ENCODE data around the gene FBXO42. TPM values are rescaled to one million over a fixed set of nuclear protein-coding genes. Genes with fewer than 3 reads are reported as not detected.
A peak's percentile ranks its signal among the peaks of the same experiment; 100 is the strongest.

Gene FBXO42
- total RNA-seq, 1 donor from 2014 or later: 25.6 TPM

GRCh38 chr1:16386454-16387113, 34.3 kb upstream of the FBXO42 start:
- no peak overlapping the region for H3K9ac ChIP-seq (ENCODE audit: low read length)
- no peak overlapping the region for H3K4me3 ChIP-seq (ENCODE audit: insufficient read depth, low read depth, low read length)
- H3K4me1 ChIP-seq (ENCODE audit: insufficient read depth, low read length): peaks cover 21% of the 10 kb centered on the region
- H3K27ac Mint-ChIP-seq (ENCODE audit: unreplicated experiment): no peak overlapping the region
- no peaks in the 10 kb centered on the region for H3K36me3 ChIP-seq (ENCODE audit: insufficient read depth, low read length)
- peaks cover 88% of the 10 kb centered on the region for H4K20me1 ChIP-seq (ENCODE audit: insufficient read depth, low read length)
- DNase-seq (ENCODE audit: low read depth) (peak; percentile 79), FAIRE-seq (no peak)
- H3K27me3 ChIP-seq (ENCODE audit: insufficient read depth, low read length): no peaks in the 10 kb centered on the region
- no peak overlapping the region for H3K4me3 Mint-ChIP-seq (ENCODE audit: unreplicated experiment)
- H3K4me2 ChIP-seq (ENCODE audit: low read length): peak overlapping the region; percentile 38
- H3K9me3 Mint-ChIP-seq (ENCODE audit: unreplicated experiment): peaks cover 2% of the 10 kb centered on the region
- TF ChIP-seq EZH2 (IDR thresholded peaks at IDR 0.05; ENCODE audit: insufficient read depth, low read length) (no peak), CTCF (IDR thresholded peaks at IDR 0.05; ENCODE audit: insufficient read depth, low read depth, low read length) (no peak)
- H2AFZ ChIP-seq (ENCODE audit: low read depth, low read length): no peak overlapping the region
- peaks cover 95% of the 10 kb centered on the region for H3K79me2 ChIP-seq (ENCODE audit: insufficient read depth, low read length)
- H3K9me3 ChIP-seq (ENCODE audit: insufficient read depth, low read depth, low read length): no peaks in the 10 kb centered on the region
- no peaks in the 10 kb centered on the region for H3K36me3 Mint-ChIP-seq (ENCODE audit: low read depth, unreplicated experiment)
- H3K27ac ChIP-seq (ENCODE audit: low read depth, low read length): no peak overlapping the region
- peaks cover 29% of the 10 kb centered on the region for H3K4me1 Mint-ChIP-seq (ENCODE audit: low read depth, unreplicated experiment)
- no peaks in the 10 kb centered on the region for H3K27me3 Mint-ChIP-seq (ENCODE audit: low read depth, unreplicated experiment)

DNA sequence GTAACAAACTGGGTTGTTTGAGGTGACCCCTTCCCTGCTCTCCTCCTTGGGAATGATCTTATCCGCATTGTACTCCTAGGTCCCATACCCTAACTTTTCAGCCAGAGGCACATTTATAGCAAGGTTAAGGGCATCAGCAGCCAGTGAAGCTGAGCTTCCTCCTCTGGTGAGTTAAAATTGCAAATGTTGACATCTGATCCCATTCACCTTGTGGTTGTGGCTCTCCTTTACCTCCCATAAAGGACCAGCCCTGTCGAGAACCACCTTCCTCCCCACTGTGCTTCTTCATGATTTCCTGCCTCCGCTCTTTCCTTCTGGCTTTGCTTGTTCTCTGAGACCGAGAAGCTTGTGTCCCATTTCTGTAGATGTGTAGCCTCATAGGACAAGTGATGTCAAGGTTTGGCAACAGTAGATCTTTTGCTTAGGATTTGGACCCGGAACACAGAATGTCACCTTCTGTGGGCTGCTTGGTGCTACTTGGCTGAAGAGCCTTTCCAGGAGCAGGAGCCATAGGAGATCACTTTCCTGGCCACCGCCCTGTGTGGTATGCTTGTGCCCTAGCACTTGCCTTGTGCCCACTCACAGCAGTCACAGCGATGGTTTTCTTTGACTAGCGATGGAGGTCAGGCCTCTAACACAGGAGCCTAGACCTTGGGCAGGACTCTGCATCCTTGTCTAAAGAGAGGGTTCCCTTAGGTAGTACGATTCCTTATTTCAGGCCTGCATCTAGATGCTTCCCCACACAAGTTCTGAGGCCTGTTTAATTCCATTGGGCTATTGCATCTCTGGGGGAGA, 33.6 kb upstream of the FBXO42 start:
- Histone ChIP-seq H4K20me1 (ENCODE audit: insufficient read depth, low read length) (peaks cover 87% of the 10 kb centered on the region), H3K79me2 (ENCODE audit: insufficient read depth, low read length) (peaks cover 95% of the 10 kb centered on the region), H3K4me2 (ENCODE audit: low read length) (peak overlapping the region; percentile 38), H3K27me3 (ENCODE audit: insufficient read depth, low read length) (no peaks in the 10 kb centered on the region), H3K9me3 (ENCODE audit: insufficient read depth, low read depth, low read length) (no peaks in the 10 kb centered on the region), H3K4me1 (ENCODE audit: insufficient read depth, low read length) (peaks cover 21% of the 10 kb centered on the region), H3K9ac (ENCODE audit: low read length) (no peak overlapping the region), H2AFZ (ENCODE audit: low read depth, low read length) (no peak overlapping the region), H3K4me3 (ENCODE audit: insufficient read depth, low read depth, low read length) (no peak overlapping the region), H3K27ac (ENCODE audit: low read depth, low read length) (no peak overlapping the region), H3K36me3 (ENCODE audit: insufficient read depth, low read length) (no peaks in the 10 kb centered on the region)
- H3K9me3 Mint-ChIP-seq (ENCODE audit: unreplicated experiment): peaks cover 2% of the 10 kb centered on the region
- H3K27me3 Mint-ChIP-seq (ENCODE audit: low read depth, unreplicated experiment): no peaks in the 10 kb centered on the region
- no peak overlapping the region for H3K27ac Mint-ChIP-seq (ENCODE audit: unreplicated experiment)
- no peak for FAIRE-seq
- DNase-seq (ENCODE audit: low read depth): no peak
- H3K4me3 Mint-ChIP-seq (ENCODE audit: unreplicated experiment): no peak overlapping the region
- TF ChIP-seq EZH2 (IDR thresholded peaks at IDR 0.05; ENCODE audit: insufficient read depth, low read length) (no peak), CTCF (IDR thresholded peaks at IDR 0.05; ENCODE audit: insufficient read depth, low read depth, low read length) (no peak)
- H3K4me1 Mint-ChIP-seq (ENCODE audit: low read depth, unreplicated experiment): peaks cover 22% of the 10 kb centered on the region
- no peaks in the 10 kb centered on the region for H3K36me3 Mint-ChIP-seq (ENCODE audit: low read depth, unreplicated experiment)

Data from astrocyte (in vitro differentiated cells and primary cell).